Measurements from ENCODE around the gene DDAH1.

GRCh38 chr1:85289207-85289847 lies 175.6 kb downstream of the DDAH1 start:
- TF ChIP-seq, protein P1, sequence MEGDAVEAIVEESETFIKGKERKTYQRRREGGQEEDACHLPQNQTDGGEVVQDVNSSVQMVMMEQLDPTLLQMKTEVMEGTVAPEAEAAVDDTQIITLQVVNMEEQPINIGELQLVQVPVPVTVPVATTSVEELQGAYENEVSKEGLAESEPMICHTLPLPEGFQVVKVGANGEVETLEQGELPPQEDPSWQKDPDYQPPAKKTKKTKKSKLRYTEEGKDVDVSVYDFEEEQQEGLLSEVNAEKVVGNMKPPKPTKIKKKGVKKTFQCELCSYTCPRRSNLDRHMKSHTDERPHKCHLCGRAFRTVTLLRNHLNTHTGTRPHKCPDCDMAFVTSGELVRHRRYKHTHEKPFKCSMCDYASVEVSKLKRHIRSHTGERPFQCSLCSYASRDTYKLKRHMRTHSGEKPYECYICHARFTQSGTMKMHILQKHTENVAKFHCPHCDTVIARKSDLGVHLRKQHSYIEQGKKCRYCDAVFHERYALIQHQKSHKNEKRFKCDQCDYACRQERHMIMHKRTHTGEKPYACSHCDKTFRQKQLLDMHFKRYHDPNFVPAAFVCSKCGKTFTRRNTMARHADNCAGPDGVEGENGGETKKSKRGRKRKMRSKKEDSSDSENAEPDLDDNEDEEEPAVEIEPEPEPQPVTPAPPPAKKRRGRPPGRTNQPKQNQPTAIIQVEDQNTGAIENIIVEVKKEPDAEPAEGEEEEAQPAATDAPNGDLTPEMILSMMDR (IDR thresholded peaks at IDR 0.05; ENCODE audit: low read depth, low read length, poor library complexity, severe bottlenecking) = no peak
- TF ChIP-seq EZH2phosphoT487 (IDR thresholded peaks at IDR 0.05; ENCODE audit: borderline replicate concordance, low read length) = no peak
